ENCODE data around the gene ABCA10.

Gene ABCA10

DNA sequence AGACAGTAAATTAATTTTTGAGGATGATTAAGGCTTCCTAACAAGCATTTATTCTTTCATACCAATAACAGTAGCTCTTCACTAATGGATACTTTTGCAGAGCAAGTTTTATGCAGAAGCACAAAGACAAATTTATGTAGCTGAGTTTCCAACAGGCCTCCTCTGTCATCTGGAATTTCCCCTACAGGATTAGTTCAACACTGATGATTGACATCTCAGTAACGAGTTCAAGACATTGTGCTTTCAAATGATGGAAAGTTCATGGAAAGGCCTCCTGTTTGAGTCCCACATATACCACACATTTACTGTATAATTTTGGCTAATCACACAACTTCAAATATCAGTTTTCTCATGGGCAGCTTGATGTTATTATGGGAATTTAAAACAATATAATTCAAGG, 40.6 kb downstream of the ABCA10 start:
- FAIRE-seq (no peak), DNase-seq (ENCODE audit: insufficient read length, low spot score) (no peak)
- TF ChIP-seq, protein P1, sequence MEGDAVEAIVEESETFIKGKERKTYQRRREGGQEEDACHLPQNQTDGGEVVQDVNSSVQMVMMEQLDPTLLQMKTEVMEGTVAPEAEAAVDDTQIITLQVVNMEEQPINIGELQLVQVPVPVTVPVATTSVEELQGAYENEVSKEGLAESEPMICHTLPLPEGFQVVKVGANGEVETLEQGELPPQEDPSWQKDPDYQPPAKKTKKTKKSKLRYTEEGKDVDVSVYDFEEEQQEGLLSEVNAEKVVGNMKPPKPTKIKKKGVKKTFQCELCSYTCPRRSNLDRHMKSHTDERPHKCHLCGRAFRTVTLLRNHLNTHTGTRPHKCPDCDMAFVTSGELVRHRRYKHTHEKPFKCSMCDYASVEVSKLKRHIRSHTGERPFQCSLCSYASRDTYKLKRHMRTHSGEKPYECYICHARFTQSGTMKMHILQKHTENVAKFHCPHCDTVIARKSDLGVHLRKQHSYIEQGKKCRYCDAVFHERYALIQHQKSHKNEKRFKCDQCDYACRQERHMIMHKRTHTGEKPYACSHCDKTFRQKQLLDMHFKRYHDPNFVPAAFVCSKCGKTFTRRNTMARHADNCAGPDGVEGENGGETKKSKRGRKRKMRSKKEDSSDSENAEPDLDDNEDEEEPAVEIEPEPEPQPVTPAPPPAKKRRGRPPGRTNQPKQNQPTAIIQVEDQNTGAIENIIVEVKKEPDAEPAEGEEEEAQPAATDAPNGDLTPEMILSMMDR (IDR thresholded peaks at IDR 0.05; ENCODE audit: insufficient read depth, missing control alignments): no peak

DNA sequence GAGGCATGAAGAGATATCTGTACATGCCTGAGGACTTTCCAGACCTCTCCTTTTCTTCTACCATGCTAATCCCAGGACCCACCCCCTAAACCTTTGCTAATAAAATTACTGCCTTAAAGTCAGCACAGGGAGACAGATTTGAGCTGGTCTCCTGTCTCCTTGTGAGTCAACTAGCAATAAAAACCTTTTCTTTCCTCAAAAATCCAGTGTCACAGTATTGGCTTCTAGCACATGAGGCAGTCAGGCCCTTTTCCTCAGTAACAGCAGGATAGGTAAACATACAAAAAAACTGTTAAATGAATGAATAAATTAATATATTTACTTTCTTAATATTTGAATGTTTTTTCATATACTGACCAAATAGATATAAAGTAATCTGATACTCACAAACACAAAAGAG, 41.3 kb downstream of the ABCA10 start:
- FAIRE-seq (no peak), DNase-seq (ENCODE audit: insufficient read length, low spot score) (no peak)
- TF ChIP-seq, protein P1 (IDR thresholded peaks at IDR 0.05; ENCODE audit: insufficient read depth, missing control alignments): no peak

DNA sequence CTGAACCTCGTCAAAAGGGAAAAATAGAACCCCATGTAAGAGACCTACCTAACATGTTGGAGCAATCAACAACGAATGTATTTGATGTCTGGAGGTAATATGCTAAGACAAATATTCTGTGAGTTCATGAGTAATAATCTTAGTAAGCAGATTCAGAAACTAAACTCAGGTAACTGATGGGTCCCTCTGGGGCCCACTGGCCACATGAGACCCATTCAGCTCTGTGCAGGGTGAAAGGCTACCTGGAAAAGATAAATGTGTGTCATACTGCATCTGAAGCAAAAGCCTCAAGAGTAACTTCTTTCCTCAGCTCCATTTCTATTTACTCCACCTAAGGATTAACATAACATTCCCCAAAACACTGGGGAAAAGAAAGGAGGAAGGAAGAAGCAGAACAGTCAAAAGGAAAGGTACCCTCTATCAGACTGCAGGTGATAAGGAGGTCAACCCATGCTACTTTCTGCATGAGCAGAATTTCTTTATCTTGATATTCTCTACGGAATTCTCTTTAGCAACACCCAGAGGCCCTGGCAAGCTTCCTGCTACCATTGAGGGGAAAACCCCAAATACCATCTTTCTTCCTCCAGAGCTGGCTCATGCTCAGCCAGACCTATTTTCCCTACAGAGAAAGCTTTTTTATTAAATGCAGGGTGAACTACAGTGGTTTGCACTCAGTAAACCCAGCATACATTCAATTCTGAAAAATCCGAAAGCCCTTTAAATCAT, 49.2 kb downstream of the ABCA10 start:
- DNase-seq (ENCODE audit: insufficient read length, low spot score): no peak

GRCh38 chr17:69176457-69176795, 52.2 kb downstream of the ABCA10 start:
- DNase-seq (ENCODE audit: insufficient read length, low spot score) (no peak), FAIRE-seq (no peak)
- TF ChIP-seq, protein P1 (IDR thresholded peaks at IDR 0.05; ENCODE audit: insufficient read depth, missing control alignments): no peak

More for the DNA sequence above, 49.2 kb downstream of the ABCA10 start:
- TF ChIP-seq, protein P1 (IDR thresholded peaks at IDR 0.05; ENCODE audit: insufficient read depth, missing control alignments): no peak
- FAIRE-seq: no peak

GRCh38 chr17:69175625-69176456, 52.8 kb downstream of the ABCA10 start:
- TF ChIP-seq, protein P1 (IDR thresholded peaks at IDR 0.05; ENCODE audit: insufficient read depth, missing control alignments): no peak
- no peak for DNase-seq (ENCODE audit: insufficient read length, low spot score)
- no peak for FAIRE-seq

DNA sequence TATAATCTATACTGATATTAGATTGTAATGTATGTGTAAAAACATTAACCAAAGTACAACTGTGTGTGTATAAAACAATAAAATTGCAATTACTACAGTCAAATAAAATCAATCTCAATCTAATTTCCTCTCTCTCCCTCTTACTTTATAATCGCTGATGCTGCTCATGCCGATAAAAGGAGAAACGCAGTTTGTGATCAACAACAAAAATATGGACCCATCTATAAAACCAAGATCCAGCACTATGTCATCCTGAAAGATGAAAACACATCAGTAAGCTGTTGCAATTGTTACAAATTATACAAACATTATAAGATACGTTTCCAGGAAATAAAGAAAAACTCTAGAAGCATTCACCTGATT, 53.4 kb downstream of the ABCA10 start:
- FAIRE-seq (no peak), DNase-seq (ENCODE audit: insufficient read length, low spot score) (no peak)
- TF ChIP-seq, protein P1 (IDR thresholded peaks at IDR 0.05; ENCODE audit: insufficient read depth, missing control alignments): no peak

DNA sequence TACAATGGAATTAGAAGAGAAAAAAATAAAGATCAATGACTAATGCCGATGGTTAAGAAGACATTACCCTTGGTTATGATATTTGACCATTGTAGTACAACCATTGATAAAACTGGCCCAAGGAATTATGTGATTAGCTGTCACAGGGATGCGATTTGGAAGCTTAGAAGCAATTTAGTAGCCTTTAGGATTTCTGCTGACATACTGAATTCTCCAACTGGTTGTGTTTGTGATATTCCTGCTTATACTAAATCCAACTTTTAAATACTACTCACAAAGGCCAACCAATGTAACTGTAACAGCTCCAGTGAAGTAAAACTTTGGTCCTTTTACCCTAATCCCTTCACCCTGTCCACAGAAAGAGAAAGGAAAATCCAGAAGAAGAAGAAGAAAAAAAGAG, 55.5 kb downstream of the ABCA10 start:
- TF ChIP-seq, protein P1 (IDR thresholded peaks at IDR 0.05; ENCODE audit: insufficient read depth, missing control alignments): no peak
- no peak for FAIRE-seq
- DNase-seq (ENCODE audit: insufficient read length, low spot score): no peak
